C4-2B (cell line): Measurements from ENCODE around the gene RAB4A.

Experiments
- ZFX ChIP-seq: fragments of 450-650 bp; IDR thresholded peaks from 2 replicates; pipeline ENCODE4 v1.6.1; 2017
- TF ChIP-seq, protein P1 (sequence below): fragments of 450-650 bp; conservative IDR thresholded peaks from 2 replicates; pipeline ENCODE4 v1.5.1; 2017; ENCODE audit warnings: mild to moderate bottlenecking

DNA sequence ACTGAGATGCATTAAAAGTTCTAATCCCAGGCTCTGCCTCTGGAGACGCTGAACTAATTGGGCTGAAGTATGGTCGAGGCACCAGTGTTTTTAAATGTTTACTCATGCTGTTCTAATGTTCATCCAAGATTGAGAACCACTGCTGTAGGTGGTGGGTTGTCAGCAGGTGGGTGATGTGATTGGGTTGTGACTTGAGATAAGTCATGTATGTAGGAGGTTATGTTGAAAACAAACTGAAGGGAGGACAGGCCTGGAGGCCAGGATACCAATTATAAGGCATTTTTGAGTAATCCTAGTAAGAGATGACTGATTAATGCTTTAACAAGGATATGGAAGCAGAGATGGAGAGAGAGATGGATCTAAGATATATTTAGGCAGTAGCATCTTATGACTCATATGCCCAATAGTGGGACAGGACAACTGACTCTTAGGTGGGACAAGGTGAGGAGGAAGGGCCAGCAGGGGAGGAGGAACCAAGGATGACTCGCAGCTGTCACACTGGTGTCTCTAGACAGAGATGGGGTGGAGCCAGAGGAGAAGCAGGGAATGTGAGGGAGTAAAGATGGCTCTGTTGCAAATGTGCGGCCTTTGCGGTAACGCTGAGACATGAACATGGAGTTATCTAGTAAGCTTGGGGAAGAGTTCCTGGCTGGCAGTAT, 29.3 kb downstream of the RAB4A start:
- TF ChIP-seq, protein P1, sequence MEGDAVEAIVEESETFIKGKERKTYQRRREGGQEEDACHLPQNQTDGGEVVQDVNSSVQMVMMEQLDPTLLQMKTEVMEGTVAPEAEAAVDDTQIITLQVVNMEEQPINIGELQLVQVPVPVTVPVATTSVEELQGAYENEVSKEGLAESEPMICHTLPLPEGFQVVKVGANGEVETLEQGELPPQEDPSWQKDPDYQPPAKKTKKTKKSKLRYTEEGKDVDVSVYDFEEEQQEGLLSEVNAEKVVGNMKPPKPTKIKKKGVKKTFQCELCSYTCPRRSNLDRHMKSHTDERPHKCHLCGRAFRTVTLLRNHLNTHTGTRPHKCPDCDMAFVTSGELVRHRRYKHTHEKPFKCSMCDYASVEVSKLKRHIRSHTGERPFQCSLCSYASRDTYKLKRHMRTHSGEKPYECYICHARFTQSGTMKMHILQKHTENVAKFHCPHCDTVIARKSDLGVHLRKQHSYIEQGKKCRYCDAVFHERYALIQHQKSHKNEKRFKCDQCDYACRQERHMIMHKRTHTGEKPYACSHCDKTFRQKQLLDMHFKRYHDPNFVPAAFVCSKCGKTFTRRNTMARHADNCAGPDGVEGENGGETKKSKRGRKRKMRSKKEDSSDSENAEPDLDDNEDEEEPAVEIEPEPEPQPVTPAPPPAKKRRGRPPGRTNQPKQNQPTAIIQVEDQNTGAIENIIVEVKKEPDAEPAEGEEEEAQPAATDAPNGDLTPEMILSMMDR, result no peak
- TF ChIP-seq ZFX, result no peak
